Ovary (tissue), 3 donors: ENCODE data around the gene RPL19.

Experiments used
- POLR2A ChIP-seq: fragments of 450-650 bp; IDR thresholded peaks from one replicate; pipeline ENCODE4 v1.6.1; 2017; ENCODE audit warnings: antibody characterized with exemption, mild to moderate bottlenecking, moderate library complexity
- TF ChIP-seq, protein P1 (sequence below), 3 donors: fragments of 450-650 bp in 2 of 3; fragments of 200-600 bp in 1 of 3; IDR thresholded peaks; one replicate each; pipeline versions ENCODE4 v1.5.1 to v1.8.0; 2016 to 2022; ENCODE audit warnings: antibody characterized with exemption in 3 of 3, mild to moderate bottlenecking in 1 of 3
- donor health status: DM: no; HTN: no; CAD: no.

DNA sequence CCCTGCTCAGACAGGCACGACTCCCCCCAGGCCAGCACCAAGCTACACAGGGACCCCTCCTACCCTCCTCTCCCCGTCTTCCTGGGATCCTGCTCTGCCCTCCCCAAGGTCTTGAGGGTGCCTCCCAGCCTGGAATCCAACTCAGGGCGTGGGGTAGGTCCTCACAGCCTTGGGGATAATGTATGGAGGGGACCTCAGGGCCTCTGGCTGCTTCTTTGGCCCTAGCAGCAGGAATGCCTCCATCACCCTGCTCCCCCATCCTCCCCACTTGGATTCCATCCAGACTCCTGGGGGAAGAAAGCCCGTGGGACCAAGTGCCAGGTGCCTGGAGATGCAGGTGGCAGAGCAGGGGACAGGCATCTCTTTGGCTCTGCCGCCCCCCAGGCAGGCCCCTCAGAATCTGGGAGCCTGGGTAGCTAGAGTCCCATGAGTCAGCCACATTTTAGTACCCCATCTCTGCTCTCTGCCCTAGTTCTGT, 36.4 kb downstream of the RPL19 start:
- TF ChIP-seq POLR2A, result no peak
- TF ChIP-seq, protein P1, sequence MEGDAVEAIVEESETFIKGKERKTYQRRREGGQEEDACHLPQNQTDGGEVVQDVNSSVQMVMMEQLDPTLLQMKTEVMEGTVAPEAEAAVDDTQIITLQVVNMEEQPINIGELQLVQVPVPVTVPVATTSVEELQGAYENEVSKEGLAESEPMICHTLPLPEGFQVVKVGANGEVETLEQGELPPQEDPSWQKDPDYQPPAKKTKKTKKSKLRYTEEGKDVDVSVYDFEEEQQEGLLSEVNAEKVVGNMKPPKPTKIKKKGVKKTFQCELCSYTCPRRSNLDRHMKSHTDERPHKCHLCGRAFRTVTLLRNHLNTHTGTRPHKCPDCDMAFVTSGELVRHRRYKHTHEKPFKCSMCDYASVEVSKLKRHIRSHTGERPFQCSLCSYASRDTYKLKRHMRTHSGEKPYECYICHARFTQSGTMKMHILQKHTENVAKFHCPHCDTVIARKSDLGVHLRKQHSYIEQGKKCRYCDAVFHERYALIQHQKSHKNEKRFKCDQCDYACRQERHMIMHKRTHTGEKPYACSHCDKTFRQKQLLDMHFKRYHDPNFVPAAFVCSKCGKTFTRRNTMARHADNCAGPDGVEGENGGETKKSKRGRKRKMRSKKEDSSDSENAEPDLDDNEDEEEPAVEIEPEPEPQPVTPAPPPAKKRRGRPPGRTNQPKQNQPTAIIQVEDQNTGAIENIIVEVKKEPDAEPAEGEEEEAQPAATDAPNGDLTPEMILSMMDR (IDR thresholded peaks at IDR 0.05), result no peak
